ENCODE data around the gene TNK1.

TNK1 gene

GRCh38 chr17:7396147-7396546 is 15.3 kb downstream of the TNK1 start:
- H3K79me2 ChIP-seq (ENCODE audit: insufficient read depth, low read depth), result no peaks in the 10 kb centered on the region
- no peaks in the 10 kb centered on the region for H3K4me1 ChIP-seq (ENCODE audit: low read depth, poor library complexity, severe bottlenecking)
- H3K27ac ChIP-seq, result no peak overlapping the region
- H4K20me1 ChIP-seq (ENCODE audit: insufficient read depth), result no peaks in the 10 kb centered on the region
- H2AFZ ChIP-seq (ENCODE audit: low read depth), result no peak overlapping the region
- TF ChIP-seq, protein P1, sequence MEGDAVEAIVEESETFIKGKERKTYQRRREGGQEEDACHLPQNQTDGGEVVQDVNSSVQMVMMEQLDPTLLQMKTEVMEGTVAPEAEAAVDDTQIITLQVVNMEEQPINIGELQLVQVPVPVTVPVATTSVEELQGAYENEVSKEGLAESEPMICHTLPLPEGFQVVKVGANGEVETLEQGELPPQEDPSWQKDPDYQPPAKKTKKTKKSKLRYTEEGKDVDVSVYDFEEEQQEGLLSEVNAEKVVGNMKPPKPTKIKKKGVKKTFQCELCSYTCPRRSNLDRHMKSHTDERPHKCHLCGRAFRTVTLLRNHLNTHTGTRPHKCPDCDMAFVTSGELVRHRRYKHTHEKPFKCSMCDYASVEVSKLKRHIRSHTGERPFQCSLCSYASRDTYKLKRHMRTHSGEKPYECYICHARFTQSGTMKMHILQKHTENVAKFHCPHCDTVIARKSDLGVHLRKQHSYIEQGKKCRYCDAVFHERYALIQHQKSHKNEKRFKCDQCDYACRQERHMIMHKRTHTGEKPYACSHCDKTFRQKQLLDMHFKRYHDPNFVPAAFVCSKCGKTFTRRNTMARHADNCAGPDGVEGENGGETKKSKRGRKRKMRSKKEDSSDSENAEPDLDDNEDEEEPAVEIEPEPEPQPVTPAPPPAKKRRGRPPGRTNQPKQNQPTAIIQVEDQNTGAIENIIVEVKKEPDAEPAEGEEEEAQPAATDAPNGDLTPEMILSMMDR (conservative IDR thresholded peaks at IDR 0.05; ENCODE audit: low read depth, low read length), result no peak
- H3K4me3 ChIP-seq (IDR thresholded peaks at IDR 0.05; ENCODE audit: insufficient read depth, low read depth, low read length), result no peak overlapping the region
- no peak overlapping the region for H3K4me2 ChIP-seq
- H3K36me3 ChIP-seq (ENCODE audit: insufficient read depth), result no peaks in the 10 kb centered on the region
- no peaks in the 10 kb centered on the region for H3K27me3 ChIP-seq (ENCODE audit: insufficient read depth, low read depth)
- H3K9ac ChIP-seq, result no peak overlapping the region

- Histone ChIP-seq H3K4me1 (ENCODE audit: low read depth, poor library complexity, severe bottlenecking) (no peaks in the 10 kb centered on the region), H3K27ac (no peak overlapping the region), H3K36me3 (ENCODE audit: insufficient read depth) (no peaks in the 10 kb centered on the region), H3K9ac (no peak overlapping the region), H2AFZ (ENCODE audit: low read depth) (no peak overlapping the region), H4K20me1 (ENCODE audit: insufficient read depth) (no peaks in the 10 kb centered on the region), H3K27me3 (ENCODE audit: insufficient read depth, low read depth) (no peaks in the 10 kb centered on the region), H3K4me2 (no peak overlapping the region), H3K79me2 (ENCODE audit: insufficient read depth, low read depth) (no peaks in the 10 kb centered on the region), H3K4me3 (IDR thresholded peaks at IDR 0.05; ENCODE audit: insufficient read depth, low read depth, low read length) (no peak overlapping the region)
- TF ChIP-seq, protein P1 (conservative IDR thresholded peaks at IDR 0.05; ENCODE audit: low read depth, low read length), result no peak
Observed at GRCh38 chr17:7398612-7399011, 17.7 kb downstream of the TNK1 start.

DNA sequence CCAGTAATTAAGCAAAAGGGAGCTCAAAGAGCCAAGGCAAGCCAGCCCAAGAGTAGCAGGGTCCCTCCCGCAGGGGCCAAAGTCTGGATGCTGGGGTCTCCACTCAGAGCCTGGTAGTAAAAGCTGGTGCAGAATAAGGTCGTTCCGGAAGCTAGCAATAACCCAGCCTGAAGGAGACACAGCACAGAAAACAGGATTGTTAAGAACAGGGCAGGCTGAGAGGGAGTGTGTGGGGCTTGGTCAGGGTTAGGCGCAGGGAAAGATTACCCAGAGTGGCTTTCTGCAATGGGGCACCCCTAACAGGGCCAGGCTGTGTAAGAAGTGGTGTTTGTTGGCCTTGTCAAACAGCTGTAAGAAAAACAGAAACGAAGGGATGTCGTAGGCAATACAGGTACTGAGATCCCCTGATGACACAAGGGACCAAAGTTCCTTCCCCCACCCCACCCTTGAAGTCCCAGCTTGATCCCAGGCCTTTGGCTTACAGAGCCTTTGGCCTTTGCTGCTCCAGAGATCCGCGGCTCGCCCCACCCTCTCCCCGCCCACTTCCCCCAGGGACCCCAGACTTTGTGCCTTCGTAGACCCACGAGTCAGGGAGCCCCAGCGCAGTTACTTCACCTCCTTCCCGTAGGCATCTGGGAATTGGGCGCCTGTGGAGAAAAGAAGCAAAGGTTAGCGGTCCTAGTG is 22.3 kb downstream of the TNK1 start:
- H3K27ac ChIP-seq, result no peak overlapping the region

GRCh38 chr17:7403727-7403976 is 22.8 kb downstream of the TNK1 start:
- no peak overlapping the region for H3K4me3 ChIP-seq (IDR thresholded peaks at IDR 0.05; ENCODE audit: insufficient read depth, low read depth, low read length)
- no peaks in the 10 kb centered on the region for H3K36me3 ChIP-seq (ENCODE audit: insufficient read depth)
- H3K4me2 ChIP-seq, result no peak overlapping the region
- H3K27me3 ChIP-seq (ENCODE audit: insufficient read depth, low read depth), result no peaks in the 10 kb centered on the region
- no peaks in the 10 kb centered on the region for H3K4me1 ChIP-seq (ENCODE audit: low read depth, poor library complexity, severe bottlenecking)
- no peaks in the 10 kb centered on the region for H3K79me2 ChIP-seq (ENCODE audit: insufficient read depth, low read depth)
- no peak overlapping the region for H2AFZ ChIP-seq (ENCODE audit: low read depth)
- no peaks in the 10 kb centered on the region for H4K20me1 ChIP-seq (ENCODE audit: insufficient read depth)
- TF ChIP-seq, protein P1 (conservative IDR thresholded peaks at IDR 0.05; ENCODE audit: low read depth, low read length), result no peak
- H3K27ac ChIP-seq, result no peak overlapping the region
- H3K9ac ChIP-seq, result no peak overlapping the region

More for the DNA sequence above, 22.3 kb downstream of the TNK1 start:
- Histone ChIP-seq H3K4me3 (IDR thresholded peaks at IDR 0.05; ENCODE audit: insufficient read depth, low read depth, low read length) (no peak overlapping the region), H3K4me1 (ENCODE audit: low read depth, poor library complexity, severe bottlenecking) (no peaks in the 10 kb centered on the region), H3K79me2 (ENCODE audit: insufficient read depth, low read depth) (no peaks in the 10 kb centered on the region), H4K20me1 (ENCODE audit: insufficient read depth) (no peaks in the 10 kb centered on the region), H3K9ac (no peak overlapping the region), H3K36me3 (ENCODE audit: insufficient read depth) (no peaks in the 10 kb centered on the region), H2AFZ (ENCODE audit: low read depth) (no peak overlapping the region), H3K4me2 (no peak overlapping the region), H3K27me3 (ENCODE audit: insufficient read depth, low read depth) (no peaks in the 10 kb centered on the region)
- TF ChIP-seq, protein P1 (conservative IDR thresholded peaks at IDR 0.05; ENCODE audit: low read depth, low read length), result no peak

Measured in KMS-11 (cell line).